ENCODE results near the gene ATP11B. TPM values are rescaled to one million over a fixed set of nuclear protein-coding genes. Genes with fewer than 3 reads are reported as not detected.

Gene ATP11B
- total and polyA plus RNA-seq, 2 of the 8 experiments (the other 6 are each of a cell fraction or from before 2014, with no cell fraction given): 5.1 to 26.5 TPM

- H2BK20ac ChIP-seq (ENCODE audit: low read length): no peak overlapping the region
- H2AK5ac ChIP-seq (ENCODE audit: low read depth, low read length): no peak overlapping the region
- H3K4me1 ChIP-seq (replicated peaks in 1 of 4; ENCODE audit: control insufficient read depth in 3 of 4, insufficient read depth in 4 of 4, low read length in 3 of 4): peaks cover 0 to 3% (median 0%) of the 10 kb centered on the region in 4 experiments; a peak in 2 of 7 replicates
- no peak overlapping the region for H3K4ac ChIP-seq (replicated peaks; ENCODE audit: insufficient read length, low read depth, low read length)
- H3K4me3 ChIP-seq (ENCODE audit: extremely low read depth in 1 of 4, insufficient read depth in 2 of 4, low read depth in 3 of 4, low read length in 4 of 4): no peak overlapping the region
- no peak overlapping the region for H2BK5ac ChIP-seq (ENCODE audit: low read depth, low read length)
- no peak overlapping the region for H3K4me2 ChIP-seq (ENCODE audit: insufficient read depth in 1 of 2, low read depth in 2 of 2, low read length in 2 of 2)
- H3K14ac ChIP-seq (ENCODE audit: insufficient read length): no peak overlapping the region
- H4K91ac ChIP-seq (replicated peaks; ENCODE audit: insufficient read length, low read length): no peak overlapping the region
- H4K5ac ChIP-seq (ENCODE audit: insufficient read length, low read depth, low read length): no peak overlapping the region
- no peak overlapping the region for H2AFZ ChIP-seq (ENCODE audit: low read length)
- POLR2A ChIA-PET (ENCODE audit: partially characterized antibody): no interaction called here
- no peak overlapping the region for H2BK12ac ChIP-seq (ENCODE audit: low read depth, low read length)
- DNase-seq (ENCODE audit: low read depth in 1 of 2, low spot score in 2 of 2): no peak
- no peak overlapping the region for H2BK15ac ChIP-seq (ENCODE audit: low read length)
- H2BK120ac ChIP-seq (replicated peaks; ENCODE audit: low read depth, low read length): no peak overlapping the region
- no peaks in the 10 kb centered on the region for H3K79me1 ChIP-seq (ENCODE audit: low read depth, low read length)
- H3K18ac ChIP-seq (ENCODE audit: extremely low read depth, low read length): no peak overlapping the region
- WGBS, 2 experiments (ENCODE audit: extremely low coverage in 1 of 2, insufficient coverage in 1 of 2, insufficient read length in 1 of 2, insufficient replicate concordance in 2 of 2, low coverage in 1 of 2, low lambda C conversion rate in 2 of 2, missing lambda C conversion rate in 1 of 2): 75% methylated on average over 1 of the region's 1 CpG; no CpG with 5 or more reads in 1 of the 2 experiments
- H4K8ac ChIP-seq (ENCODE audit: extremely low read depth, insufficient read depth, low read length): no peak overlapping the region
- no peak overlapping the region for H3K27ac ChIP-seq (ENCODE audit: low read depth, low read length)
- H3K23me2 ChIP-seq (ENCODE audit: low read depth, low read length): peaks cover 11% of the 10 kb centered on the region
- no peaks in the 10 kb centered on the region for H3K36me3 ChIP-seq (ENCODE audit: control insufficient read depth in 2 of 4, insufficient read depth in 4 of 4, low read length in 3 of 4)
- no peak overlapping the region for H3K23ac ChIP-seq (ENCODE audit: insufficient read length)
- no peak overlapping the region for H3K56ac ChIP-seq (replicated peaks; ENCODE audit: insufficient read length, low read depth, low read length)
- no peak for FAIRE-seq
- H3K79me2 ChIP-seq (ENCODE audit: control insufficient read depth in 1 of 2, insufficient read depth in 2 of 2, low read length in 2 of 2): 0 out of 4 replicates have a peak, but pooled peaks cover 0 to 3% of the 10 kb centered on the region in 2 experiments
- H3K9ac ChIP-seq (replicated peaks in 1 of 4; ENCODE audit: extremely low read depth in 1 of 4, low read depth in 3 of 4, low read length in 3 of 4): no peak overlapping the region
- no peaks in the 10 kb centered on the region for H4K20me1 ChIP-seq (replicated peaks in 1 of 2; ENCODE audit: control insufficient read depth in 1 of 2, insufficient read depth in 2 of 2, low read length in 2 of 2)
- H3K9me3 ChIP-seq (ENCODE audit: insufficient read depth in 2 of 2, low read depth in 1 of 2, low read length in 1 of 2): no peaks in the 10 kb centered on the region
- peaks cover 0 to 8% (median 5%) of the 10 kb centered on the region in 4 experiments; a peak in 2 of 7 replicates for H3K27me3 ChIP-seq (replicated peaks in 1 of 4; ENCODE audit: control insufficient read depth in 3 of 4, extremely low read depth in 1 of 4, insufficient read depth in 3 of 4, low read length in 3 of 4)
- CTCF ChIA-PET (ENCODE audit: partially characterized antibody): interaction anchor here (1.5 kb wide), 1 partner anchor 10 kb away, joined by 4 read pairs; no protein-coding TSS in a partner anchor
- TF ChIP-seq RXRA (IDR thresholded peaks at IDR 0.05; ENCODE audit: insufficient read depth, low read depth, low read length) (no peak), JUND (IDR thresholded peaks at IDR 0.05; ENCODE audit: low read length) (no peak), CTBP2 (IDR thresholded peaks at IDR 0.05; ENCODE audit: borderline replicate concordance, insufficient read depth, insufficient read length, low read length) (no peak), USF2 (IDR thresholded peaks at IDR 0.05; ENCODE audit: low read length) (no peak), PHF8 (conservative IDR thresholded peaks at IDR 0.05; ENCODE audit: low read depth, low read length) (no peak), RFX5 (IDR thresholded peaks at IDR 0.05; ENCODE audit: borderline replicate concordance, low read depth, low read length) (no peak), FOSL1 (IDR thresholded peaks at IDR 0.05; ENCODE audit: insufficient read depth, low read depth, low read length) (no peak), SIX5 (IDR thresholded peaks at IDR 0.05; ENCODE audit: low read depth, low read length) (no peak), EZH2 (IDR thresholded peaks at IDR 0.05; ENCODE audit: low read depth, low read length, severe bottlenecking) (no peak), CHD2 (IDR thresholded peaks at IDR 0.05; ENCODE audit: low read length) (no peak)
- TF ChIP-seq, protein P1, sequence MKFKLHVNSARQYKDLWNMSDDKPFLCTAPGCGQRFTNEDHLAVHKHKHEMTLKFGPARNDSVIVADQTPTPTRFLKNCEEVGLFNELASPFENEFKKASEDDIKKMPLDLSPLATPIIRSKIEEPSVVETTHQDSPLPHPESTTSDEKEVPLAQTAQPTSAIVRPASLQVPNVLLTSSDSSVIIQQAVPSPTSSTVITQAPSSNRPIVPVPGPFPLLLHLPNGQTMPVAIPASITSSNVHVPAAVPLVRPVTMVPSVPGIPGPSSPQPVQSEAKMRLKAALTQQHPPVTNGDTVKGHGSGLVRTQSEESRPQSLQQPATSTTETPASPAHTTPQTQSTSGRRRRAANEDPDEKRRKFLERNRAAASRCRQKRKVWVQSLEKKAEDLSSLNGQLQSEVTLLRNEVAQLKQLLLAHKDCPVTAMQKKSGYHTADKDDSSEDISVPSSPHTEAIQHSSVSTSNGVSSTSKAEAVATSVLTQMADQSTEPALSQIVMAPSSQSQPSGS (IDR thresholded peaks at IDR 0.05; ENCODE audit: low read length): no peak
Measured at GRCh38 chr3:182790612-182791011, 2.7 kb upstream of the ATP11B start.

All from H1 (cell line).